ENCODE results near the gene PALB2.

GRCh38 chr16:23615805-23616204 lies 25.3 kb downstream of the PALB2 start:
- TF ChIP-seq CTCF (IDR thresholded peaks at IDR 0.05 in 8 of 11, conservative IDR thresholded peaks at IDR 0.05 in 3 of 11), result no peak
- TF ChIP-seq POLR2A (IDR thresholded peaks at IDR 0.05), result no peak
